Midbrain (tissue), 1 donor: ENCODE data around the gene GFER.
"Not testable (repeated sequence)": the region's sequence is repeated elsewhere in the genome, so short reads cannot be mapped to it uniquely, and the experiment has no call there.

ENCODE experiments used
- DNase-seq: peaks from one replicate; lab custom pipeline; 2025; lab: John Stamatoyannopoulos, UW

The GFER gene

DNA sequence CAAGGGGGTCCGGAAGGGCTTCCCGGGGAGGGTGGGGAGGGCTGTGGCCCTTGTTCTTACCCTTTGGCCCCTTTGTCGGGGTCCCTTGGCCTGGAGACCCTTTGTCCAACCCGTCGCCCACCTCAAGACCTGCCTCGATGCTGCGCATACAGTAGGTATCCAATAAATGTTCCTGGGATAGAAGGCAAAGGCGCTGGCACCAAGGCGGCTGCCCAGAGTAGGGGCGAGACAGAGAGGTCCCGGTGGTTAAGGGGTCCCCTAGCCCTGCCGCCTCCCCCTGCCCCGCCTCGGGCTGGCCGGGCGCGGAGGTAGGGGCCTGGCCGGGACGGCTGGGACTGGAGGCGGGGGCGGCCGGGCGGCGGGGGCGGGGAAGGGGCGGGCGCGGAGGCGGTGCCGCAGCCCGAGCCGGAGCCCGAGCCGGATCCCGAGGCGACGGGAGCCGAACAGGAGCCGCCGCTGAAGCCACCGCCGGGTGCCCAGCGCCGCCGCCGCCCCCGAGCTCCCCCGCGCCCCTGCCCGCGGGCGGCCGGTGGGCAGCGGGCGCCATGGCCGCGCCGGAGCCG lies 42.5 kb downstream of the GFER start, which contains the start of gene NHERF2:
Gene NHERF2 (plus strand): TSS at position 442 of the 563 bp plus-strand sequence. CDS start 104 bp downstream, at position 546.
- DNase-seq, result no peak

DNA sequence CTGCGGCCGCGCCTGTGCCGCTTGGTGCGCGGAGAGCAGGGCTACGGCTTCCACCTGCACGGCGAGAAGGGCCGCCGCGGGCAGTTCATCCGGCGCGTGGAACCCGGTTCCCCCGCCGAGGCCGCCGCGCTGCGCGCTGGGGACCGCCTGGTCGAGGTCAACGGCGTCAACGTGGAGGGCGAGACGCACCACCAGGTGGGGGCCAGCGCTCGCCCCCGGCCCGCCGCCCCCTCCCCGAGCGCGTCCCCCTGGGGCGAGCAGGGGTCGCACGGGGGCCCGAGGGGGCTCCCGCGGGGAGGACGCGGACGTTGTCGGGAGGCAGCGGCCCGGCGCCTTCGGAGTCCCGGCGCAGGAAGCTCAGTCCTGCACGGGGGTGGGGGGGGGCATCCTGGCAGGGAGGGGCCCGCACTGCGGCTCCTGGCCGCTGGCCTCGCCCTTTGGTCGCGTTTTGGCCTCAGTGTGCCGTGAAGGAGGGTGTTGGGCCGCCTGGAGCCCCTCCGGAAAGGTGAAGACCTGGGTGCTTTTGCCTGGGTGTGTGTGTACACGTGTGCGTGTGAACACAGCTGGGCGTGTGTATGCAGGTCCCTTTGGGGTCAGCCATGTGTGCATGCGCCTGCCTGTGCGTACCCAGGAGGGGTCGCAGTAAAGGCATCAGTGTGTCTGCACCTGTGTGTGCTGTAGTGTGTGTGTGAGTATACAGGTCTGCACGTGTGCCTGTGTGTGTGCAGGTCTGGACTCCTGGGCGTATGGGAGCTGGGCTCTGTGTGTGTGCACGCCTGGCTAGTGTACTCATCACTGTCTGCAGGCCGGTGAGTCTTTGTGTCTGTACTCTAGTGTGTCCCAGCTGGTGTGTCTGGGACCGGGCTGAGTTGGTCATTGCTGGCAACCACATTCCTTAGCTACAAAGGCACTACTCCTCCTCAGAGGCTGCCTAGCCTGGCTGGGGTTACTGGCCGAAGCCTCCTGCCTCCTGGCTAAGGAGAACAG lies 43.3 kb downstream of the GFER start:
- DNase-seq, result no peak

DNA sequence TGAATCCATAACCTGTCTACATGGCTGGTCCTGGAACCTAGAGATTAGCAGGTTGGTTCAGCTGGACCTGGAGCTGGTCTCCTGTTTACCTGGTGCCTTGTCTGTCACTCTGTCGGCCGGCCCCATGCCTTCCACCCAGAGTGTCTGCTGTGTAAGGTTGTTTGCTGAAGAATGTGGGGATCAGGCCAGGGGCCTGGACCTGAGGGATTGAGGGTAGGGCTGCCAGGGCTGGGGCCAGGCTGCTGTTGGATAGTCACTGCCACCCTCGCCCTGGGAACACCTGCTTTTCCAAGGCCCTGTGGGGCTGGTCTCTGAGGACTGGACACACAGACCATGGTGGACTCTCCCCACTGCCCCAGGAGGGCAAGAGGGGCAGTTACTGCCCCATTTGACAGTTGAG lies 44.2 kb downstream of the GFER start:
- no peak for DNase-seq

DNA sequence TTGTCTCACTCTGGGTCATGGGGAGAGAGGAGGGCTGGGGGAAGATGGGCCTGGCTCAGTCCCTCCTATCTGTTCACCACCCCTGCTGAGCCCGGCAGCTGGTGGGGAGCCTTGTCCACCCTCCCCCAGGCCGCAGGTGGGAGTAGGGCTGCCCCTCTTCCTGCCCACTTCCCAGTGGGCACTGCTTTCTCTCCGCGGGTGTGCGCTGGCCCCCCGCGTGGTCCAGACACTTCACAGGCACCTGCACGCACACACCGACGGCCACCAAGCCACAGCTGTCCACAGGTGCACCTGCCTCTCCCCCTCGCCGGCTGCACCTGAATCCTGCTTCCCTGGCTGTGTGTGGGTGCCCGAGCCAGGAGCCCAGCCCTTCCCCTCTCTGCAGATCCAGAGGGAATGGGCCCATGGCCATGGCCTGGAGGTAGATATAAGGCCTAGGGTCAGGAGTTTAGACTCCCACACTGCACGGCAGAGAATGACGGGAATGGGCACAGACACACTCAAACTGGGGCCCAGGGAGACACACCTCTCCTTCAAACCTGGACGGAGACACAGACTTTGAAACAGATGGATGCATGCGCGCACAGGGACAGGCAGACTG lies 44.7 kb downstream of the GFER start:
- no peak for DNase-seq

DNA sequence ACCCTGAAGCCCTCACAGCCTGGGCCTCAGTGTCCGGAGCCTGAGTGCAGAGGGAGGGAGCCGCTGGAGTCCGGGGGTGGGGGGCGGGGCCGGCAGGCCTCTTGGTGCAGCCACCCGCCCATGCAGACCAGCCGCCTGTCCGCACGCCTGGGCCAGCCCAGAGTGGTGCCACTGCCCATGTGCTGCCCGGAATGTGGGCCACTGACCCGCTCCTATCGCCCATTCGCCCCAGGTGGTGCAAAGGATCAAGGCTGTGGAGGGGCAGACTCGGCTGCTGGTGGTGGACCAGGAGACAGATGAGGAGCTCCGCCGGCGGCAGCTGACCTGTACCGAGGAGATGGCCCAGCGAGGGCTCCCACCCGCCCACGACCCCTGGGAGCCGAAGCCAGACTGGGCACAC lies 45.4 kb downstream of the GFER start:
- no peak for DNase-seq

DNA sequence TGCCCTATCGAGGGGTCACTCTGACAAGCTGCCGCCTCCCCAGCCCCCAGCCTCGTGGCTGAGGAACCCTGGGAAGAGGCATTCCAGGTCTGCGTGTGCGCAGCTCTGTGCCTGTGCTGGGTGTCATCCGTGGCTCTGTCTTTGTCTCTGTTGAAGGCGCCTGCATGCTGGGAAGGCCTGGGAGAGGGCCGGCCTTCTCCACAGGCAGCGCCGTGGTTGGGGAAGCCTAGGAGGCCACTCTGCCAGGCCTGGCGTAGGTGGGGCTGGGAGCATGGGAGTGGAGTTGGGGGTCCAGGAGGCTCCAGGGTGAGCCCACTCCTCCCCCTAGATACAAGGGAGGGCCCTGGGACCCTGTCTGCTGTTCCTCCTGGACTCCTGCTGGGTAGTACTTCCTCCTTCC lies 46.0 kb downstream of the GFER start:
- DNase-seq, result no peak

DNA sequence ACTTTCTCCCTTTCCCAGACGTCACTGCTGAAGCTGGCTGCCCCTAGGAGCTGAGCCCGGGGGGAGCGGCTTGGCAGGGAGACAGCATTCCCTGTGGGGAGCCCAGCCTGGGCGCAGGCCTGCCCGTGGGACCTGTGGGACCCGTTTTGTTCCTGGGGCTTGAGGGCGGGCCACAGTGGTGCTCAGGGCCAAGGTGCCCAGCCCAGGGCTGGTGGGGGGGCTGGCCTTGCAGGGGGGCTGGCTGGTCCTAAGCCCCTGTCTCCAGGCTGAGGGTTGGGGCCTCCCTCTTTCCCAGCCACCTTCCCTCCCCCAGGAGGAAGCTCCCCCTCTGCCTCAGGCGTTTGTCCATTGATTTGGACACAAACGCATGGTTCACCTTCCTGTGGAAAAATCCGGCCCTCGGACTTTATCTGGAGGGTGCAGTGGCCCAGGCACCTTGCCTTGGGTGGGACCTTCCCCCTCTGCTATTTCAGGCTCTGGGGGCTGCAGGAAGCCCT lies 47.1 kb downstream of the GFER start:
- DNase-seq, result no peak

DNA sequence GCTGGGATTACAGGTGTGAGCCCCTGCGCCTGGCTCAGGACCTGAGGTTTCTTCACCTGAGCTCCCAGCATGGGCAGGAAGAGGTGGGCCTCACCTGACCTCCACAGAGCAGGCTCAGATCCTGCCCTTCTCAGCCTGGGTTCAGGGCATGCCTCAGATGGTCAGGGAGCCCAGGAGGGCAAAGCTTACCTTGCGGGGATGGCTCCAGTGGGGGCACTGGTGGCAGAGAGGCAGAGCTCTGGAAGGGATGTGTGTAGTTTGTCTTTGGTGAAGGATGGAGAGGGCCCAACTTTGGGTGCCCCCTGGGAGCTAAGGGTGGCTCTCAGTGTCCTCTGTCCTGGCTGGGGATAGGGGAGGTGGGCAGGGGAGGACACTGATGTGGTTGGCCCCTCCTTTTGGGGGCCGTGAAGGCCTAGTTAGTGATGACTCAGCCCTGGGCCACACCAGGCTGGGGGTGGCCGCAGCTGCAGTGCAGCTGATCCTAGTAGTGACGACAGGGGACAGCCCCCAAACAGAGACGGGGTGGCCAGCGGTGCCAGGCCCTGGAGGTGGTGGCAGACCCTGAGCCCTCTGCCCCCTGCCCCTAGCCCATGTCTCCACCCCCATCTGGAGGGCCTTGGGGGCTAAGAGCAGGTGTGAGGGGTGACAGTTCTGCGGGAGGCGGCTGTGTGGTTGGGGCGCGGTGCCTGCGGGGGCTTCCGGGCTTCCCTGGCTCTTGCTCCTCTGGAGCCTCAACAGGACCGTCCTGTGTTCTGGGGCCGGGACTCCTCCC lies 48.5 kb downstream of the GFER start:
- peak; percentile 10 for DNase-seq

DNA sequence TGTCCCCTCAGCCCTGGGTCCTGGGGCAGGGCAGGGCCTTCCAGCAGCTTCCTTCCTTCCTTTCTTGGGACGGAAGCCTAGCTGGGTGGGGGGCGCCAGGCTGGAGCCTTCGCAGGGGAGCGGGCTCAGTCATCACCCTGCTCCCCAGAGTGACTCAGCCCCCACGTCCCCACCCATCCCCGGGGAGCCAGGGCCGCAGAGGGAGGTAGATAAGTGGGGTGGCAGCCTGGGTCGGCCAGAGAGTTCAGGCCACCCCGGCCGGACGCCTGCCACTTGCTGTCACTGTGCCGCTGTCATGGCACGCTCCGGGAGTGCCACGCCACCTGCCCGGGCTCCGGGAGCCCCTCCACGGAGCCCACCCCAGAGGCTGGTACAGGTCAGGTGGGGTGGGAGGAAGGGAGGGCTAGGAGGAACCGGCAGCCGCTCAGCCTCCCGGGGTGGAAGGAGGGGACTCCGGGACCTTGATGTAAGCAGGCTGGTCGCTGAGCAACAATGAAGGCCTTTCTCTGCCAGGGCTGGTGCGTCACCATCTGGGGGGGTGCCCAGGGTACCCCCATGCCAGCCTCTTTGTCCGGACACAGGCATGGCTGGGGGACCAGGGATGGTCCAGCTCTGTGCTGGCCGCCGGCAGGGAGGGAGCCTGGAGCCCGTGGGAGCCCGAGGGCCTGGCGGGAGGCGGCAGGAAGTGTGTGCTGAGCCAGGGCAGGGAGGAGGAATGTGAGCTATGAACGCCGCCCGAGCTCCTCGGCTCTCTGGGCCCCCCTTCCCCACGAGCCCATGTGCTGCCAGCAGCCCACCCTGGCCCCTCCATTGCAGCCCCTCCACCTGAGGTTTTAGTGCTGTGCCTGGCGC lies 49.3 kb downstream of the GFER start:
- DNase-seq, result peak; percentile 91

DNA sequence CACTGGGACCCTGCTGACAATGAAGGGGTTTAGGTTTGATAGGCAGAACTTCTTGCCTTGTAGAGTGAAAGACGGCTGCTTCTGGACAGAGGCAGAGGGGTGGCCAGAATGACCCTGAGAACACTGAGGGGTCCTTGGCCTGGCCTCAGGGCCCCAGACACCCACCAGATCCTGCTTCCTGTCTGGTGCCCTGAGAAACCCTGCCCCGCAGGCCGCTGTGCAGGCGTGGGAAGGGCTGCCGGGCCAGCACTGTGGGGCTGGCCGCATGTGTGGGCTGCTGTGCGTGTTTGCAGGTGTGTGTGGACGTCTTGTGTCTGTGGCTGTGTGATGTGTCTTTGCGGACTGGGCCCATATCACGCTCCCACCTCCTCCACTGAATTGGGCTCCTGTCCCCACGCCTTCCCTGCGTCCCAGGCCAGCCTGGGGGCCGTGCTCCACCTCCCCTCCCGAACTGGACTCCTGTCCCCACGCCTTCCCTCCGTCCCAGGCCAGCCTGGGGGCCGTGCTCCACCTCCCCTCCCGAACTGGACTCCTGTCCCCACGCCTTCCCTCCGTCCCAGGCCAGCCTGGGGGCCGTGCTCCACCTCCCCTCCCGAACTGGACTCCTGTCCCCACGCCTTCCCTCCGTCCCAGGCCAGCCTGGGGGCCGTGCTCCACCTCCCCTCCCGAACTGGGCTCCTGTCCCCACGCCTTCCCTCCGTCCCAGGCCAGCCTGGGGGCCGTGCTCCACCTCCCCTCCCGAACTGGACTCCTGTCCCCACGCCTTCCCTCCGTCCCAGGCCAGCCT lies 50.1 kb downstream of the GFER start:
- not testable (repeated sequence) for DNase-seq

DNA sequence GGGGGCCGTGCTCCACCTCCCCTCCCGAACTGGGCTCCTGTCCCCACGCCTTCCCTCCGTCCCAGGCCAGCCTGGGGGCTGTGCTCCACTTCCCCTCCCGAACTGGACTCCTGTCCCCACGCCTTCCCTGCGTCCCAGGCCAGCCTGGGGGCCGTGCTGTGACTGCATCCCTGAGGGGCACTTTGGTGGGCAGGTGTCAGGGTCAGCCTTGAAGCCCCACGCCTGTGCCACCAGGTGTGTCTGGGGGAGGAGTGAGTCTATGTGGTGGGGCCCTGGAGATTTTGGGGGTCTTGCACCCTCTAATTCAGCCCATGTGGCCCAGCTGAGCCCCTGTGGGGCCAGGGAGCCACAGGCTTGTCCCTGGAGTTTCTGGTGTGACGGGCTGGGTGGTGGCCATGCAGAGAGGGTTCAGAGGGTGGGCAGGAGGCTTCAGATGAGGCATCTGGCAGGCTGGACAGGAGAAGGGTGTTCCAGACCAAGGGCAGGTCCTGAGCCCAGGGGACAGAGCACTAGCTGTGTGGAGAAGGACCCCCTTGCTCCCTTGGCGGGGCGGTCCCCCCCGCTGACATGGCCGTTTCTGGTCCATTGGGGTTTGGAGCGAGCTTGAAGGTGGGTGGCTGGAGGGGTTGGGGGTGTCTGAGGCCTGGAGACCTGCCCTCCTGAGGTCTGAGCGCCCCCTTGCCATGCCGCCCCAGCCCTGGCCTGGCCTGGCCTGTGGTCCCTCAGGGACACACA lies 50.9 kb downstream of the GFER start:
- DNase-seq, result no peak

DNA sequence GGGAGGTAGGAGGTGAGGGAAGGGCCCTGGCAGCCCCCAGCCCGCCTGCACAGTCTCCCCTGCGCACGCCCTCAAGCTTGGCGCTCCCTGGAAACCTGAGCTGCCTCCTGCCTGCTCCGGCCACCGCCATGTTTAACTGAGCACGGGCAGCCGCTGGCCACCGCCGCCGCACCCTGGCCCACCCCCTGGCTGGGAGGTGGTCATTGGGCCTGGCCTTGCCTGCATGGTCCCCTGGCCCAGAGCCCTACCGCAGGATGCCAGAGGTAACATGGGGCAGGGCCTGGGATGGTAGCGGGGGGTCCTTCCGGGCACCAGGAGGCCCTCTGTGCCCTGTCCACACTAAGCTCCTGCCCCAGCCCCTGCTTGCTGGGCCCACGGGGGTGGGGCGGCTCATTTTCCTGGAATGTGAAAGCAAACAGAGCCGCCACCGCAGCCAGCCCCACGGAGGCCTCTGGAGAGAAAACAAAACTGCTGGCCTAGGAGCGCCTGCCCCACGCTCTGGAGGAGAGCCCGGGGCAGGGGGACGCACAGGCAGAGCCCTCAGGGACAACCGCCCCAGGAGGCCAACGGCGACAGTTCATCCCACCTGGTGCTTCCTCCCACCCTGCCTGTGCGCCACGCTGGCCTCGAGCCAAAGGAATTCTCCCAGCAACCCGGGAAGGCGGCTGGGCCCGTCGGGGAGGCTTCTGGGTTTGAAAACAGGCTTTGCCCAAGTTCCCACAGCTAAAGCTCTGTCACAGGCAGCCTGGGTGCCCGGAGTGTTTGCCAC lies 51.6 kb downstream of the GFER start:
- DNase-seq, result no peak

DNA sequence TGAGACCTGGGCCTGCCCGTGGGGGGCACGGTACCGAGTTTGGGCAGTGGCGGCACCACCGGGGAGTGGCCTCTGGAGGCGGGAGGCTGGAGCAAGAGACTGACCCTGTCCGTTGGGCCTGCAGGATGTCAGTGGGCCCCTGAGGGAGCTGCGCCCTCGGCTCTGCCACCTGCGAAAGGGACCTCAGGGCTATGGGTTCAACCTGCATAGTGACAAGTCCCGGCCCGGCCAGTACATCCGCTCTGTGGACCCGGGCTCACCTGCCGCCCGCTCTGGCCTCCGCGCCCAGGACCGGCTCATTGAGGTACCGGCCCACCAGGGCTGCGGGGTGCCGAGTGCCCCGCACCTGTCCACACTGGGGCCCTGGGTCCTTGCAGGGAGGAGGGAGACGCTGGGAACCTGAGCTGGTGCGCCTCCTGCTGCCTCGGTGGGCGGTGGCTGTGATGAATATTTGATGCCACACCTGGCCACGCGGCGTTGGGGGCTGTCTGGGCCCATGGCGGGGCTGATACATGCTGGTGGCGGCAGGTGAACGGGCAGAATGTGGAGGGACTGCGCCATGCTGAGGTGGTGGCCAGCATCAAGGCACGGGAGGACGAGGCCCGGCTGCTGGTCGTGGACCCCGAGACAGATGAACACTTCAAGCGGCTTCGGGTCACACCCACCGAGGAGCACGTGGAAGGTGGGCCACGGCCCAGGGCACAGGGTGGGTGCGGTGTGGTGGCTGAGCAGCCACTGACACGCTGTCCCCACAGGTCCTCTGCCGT lies 52.4 kb downstream of the GFER start:
- no peak for DNase-seq

DNA sequence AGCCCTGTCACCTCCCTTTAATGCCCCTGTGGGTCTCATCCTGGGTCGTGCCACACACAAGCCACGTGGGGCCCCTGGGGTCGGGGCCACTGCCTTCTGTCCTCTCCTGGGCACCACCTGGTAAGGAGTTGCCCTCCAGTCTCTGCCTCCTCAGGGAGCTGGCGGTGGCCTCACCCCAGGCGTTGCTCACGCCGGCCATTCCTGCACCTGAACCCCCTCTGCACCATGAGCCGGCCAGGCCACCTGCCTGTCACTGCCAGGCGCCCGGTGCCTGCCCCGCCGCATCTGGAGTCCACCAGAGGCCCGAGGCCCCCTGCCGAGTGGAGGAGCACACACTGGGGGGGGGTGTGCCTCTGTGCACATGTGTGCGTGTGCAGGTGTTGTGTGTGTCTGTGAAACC lies 53.1 kb downstream of the GFER start:
- no peak for DNase-seq
